CD1c-positive myeloid dendritic cell (primary cell): Measurements from ENCODE around the gene CZIB.
"Not testable (repeated sequence)": the region's sequence is repeated elsewhere in the genome, so short reads cannot be mapped to it uniquely, and the experiment has no call there.

Source experiments
- DNase-seq: peaks from one replicate; pipeline ENCODE4 v3.0.0-alpha.2; 2016; ENCODE audit errors: extremely low spot score

Gene CZIB

DNA sequence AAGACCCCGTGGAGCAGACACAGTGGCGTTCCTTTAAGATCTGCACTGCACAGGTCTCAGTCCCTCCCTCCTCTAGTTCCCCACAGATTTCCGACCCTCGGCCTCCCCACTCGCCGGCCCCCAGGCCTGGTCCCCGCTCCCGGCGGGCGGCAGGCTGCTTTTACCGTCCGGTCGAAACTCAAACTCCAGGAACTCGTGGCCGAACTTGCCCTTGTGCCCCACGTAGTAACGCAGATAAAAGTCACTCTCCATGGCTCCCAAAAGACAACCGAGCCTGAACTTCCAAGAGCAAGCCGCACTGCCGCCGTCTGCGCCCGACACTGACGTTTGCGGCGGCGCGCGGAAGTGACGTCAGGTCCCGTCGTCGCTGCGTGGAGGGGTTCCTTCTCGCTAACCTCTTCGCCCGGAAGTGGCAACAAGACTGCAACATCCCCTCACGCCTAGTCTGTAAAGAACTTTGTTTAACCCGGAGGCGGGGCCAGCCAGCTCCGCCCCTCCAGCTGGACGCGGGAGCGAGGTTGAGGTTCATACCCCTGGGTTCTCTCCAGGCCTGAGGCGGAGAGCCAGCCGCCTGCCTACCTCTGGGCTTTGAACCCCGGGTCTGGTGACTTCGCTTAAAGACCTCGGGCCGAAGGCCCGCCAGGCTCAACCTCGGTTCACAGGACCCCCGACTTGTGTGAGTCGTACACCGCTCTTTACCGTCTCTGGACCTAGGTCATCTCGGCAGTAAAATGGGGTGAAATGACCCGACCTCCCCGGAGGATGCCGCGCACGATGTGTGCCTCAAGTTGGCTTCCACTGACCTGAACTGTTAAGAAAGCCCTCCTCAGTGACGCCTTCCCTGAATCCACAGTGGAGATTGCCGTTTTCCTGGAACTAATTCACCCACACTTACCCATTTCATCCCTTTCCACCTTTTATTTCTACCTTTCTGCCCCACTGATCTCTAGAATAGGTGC, 18.0 kb upstream of the CZIB start, which contains the start of gene MAGOH:
Gene MAGOH (minus strand): TSS at position 322 of the 959 bp plus-strand sequence. CDS start 70 bp downstream, at position 252.
- peak; percentile 96 for DNase-seq

- no peak for DNase-seq
These were observed 17.2 kb upstream of the CZIB start for GRCh38 chr1:53237638-53238037.

DNA sequence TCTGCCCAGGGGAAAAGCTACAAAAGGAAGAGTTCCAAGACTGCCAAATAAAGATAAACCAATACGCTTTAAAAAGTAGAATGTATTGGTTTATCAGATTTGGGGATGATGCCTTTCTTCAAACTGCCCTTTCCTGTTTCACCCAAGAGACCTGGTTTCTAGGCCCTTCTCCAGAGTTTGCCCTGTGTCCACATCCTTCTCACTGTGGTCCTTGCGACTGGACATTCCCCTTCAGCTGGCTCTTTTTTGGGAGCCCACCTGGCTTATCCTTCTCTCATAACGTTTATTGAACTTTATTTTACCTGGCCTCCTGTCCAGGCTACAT, 490 bp upstream of the CZIB start:
- DNase-seq: no peak

GRCh38 chr1:53219711-53220110, 723 bp downstream of the CZIB start:
- no peak for DNase-seq

DNA sequence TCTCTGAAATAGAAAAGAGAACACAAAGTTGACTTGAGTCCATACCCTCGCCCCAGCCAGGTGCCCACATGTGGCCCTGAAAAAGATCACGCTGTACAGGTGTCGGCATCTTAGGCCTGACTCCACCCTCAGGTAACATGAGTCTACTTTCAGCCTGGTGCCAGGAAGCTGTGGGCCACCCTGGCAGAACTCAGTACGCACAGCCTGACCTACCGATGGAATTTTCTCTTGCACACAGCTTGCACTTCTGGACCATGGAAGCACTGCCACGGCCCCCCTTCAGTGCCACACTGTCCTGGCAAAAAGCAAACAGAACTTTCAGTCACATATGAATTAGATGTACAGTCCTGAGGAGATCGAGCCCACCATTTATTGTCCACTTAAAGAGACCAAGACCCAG, 2.2 kb downstream of the CZIB start:
- DNase-seq: no peak

DNA sequence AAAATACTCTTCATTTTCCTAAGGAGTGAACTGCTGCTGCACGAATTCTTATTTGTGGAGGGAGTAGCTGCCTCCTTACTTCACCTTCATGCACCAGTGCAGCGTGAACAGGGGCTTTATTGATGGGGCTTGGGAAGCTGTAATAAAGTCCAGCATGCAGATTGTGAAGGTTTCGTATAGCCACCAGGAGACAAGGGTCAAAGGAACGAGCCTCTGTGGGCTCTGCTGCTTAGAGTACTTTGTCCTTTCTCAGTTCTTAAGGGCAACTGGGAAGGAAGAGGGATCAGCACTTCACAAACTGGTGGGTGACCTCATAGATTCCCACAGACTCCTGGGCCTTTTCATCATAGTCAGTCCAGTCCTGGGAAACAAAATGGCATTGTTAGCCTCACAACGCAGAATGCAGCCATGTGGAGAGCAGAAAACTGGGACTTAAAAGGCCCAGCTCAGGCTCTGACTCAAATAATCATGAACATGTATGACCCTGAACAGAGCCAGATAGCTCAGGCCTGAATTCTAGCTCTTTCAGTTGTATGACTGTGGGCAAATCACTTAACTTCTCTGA, 6.0 kb downstream of the CZIB start:
- no peak for DNase-seq

DNA sequence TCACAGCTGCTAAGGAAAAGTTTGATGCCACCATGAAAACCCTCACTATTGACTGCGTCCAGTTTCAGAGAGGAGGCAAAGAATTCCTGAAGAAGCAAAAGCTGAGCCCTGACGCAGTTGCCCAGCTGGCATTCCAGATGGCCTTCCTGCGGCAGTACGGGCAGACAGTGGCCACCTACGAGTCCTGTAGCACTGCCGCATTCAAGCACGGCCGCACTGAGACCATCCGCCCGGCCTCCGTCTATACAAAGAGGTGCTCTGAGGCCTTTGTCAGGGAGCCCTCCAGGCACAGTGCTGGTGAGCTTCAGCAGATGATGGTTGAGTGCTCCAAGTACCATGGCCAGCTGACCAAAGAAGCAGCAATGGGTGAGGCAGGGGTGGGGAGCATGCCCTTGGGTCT, 9.5 kb downstream of the CZIB start:
- DNase-seq: no peak

DNA sequence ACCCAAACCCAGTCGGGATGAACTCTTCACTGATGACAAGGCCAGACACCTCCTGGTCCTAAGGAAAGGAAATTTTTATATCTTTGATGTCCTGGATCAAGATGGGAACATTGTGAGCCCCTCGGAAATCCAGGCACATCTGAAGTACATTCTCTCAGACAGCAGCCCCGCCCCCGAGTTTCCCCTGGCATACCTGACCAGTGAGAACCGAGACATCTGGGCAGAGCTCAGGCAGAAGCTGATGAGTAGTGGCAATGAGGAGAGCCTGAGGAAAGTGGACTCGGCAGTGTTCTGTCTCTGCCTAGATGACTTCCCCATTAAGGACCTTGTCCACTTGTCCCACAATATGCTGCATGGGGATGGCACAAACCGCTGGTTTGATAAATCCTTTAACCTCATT, 10.1 kb downstream of the CZIB start:
- no peak for DNase-seq

DNA sequence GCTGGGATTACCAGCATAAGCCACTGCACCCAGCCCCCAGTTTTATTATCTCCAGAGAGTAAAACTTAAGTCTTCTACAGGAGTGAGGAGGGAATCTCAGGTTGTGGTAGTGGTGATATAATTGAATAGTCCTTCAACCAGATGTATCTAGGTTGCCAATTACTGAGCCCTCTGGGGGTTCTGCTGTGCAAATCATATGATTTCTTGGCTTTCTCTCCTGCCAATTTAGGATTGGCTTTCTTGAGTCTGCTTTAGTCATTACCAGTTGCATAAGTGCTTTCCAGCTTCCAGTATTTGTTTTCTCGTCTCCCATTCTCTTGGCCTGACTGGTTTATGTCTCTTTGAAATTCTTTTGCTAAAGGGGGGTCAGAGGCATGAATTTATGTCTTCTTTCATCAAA, 12.7 kb downstream of the CZIB start:
- no peak for DNase-seq

- DNase-seq: no peak
These were observed 13.6 kb downstream of the CZIB start for GRCh38 chr1:53206735-53207379.

- DNase-seq: not testable (repeated sequence)
These were observed 14.2 kb downstream of the CZIB start for GRCh38 chr1:53206083-53206685.

GRCh38 chr1:53205496-53205895, 14.9 kb downstream of the CZIB start:
- not testable (repeated sequence) for DNase-seq

DNA sequence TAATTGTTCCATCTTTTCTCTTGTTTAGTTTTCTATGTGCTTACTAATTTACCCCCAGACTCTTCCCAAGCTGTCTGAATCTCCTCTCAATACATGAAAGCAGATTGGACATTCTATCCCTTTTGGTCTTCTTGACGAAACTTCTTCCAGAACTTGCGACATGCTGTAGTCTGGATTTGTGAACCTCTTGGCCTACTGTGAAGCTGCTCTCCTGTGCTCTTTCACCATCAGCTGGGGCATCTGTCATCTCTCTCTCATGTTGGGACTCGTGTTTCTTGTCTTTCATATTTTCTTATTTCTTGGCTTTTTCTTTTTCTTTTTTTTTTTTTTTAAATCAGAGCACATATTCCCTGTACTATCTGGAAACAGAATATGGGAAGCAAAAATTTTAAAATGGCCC, 17.0 kb downstream of the CZIB start:
- DNase-seq: no peak

DNA sequence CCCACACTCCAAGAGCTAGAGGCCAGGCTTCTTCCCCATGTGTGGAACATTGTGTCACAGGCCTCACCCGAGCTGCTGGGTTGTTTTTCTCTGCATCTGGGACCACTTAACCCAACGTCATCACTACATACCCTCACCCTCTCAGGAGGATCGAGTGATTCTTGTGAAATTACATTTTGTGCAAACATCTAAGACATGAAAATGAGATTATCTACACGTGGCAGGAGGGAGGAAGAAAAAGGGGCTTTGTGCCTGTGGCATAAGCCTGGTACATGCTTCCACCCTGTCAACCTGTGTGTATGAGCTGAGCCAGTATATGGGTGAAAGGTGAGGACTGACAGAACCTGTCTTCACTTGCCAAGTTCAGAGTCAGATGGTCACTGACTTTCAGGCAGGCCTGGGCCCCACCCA, 22.2 kb downstream of the CZIB start:
- no peak for DNase-seq

- DNase-seq: peak; percentile 40
These were observed 22.9 kb downstream of the CZIB start for GRCh38 chr1:53197291-53198200.

DNA sequence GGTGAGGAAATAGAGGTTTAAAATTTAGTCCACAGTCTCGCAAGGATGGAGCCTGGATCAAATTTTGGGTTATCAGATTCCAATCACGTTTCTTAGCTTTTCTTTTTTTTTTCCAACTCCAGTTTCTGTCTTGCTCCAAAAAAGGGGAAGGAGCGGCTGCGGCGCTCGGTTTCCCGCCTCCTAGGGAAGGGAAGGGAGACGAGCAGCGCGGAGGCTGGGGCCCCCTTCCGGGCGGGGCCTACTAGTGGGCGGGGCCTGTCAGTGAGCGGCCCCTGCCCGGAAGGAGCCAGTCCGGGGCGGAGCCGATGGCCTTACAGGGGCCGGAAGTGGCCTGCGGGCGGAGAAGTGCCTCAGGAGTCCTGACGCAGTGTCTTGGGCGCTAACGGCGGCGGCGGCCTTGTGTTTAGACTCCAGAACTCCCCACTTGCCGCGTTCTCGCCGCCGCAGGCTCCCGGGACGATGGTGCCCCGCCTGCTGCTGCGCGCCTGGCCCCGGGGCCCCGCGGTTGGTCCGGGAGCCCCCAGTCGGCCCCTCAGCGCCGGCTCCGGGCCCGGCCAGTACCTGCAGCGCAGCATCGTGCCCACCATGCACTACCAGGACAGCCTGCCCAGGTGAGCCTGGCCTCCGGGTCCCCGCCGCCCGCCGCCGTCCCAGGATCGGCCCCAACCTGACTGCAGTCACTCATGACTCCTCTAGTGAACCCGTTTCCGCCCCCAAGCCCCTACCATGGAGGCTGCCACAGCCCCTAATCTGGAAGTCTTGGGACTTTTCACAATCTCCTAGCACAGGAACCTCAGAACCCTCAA, 23.7 kb downstream of the CZIB start, which contains the start of gene CPT2:
Gene CPT2 (plus strand): TSS at position 340 of the 806 bp plus-strand sequence. CDS start 120 bp downstream, at position 460.
- DNase-seq: peak; percentile 97

DNA sequence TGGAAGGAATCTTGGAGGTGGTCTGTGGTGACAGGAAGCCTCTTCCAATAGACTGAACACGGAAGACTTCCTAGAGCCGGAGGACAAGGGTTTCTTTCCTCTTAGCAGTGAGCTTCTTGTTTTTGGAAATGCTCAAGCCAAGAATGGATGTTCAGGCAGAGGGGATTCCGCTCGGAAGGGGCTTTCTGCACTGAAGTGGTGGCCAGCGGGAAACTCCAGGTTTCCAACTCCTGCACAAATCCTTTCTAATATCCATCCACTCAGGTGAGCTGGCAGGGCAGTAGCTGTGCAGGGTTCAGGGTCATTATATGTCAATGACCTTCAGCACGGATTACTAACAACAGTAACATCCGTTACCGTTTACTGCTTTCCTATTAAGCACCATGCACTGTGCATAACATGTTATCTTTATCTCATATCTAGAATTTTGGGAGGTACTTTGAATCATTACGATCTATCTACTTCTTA, 24.4 kb downstream of the CZIB start:
- peak; percentile 2 for DNase-seq

- no peak for DNase-seq
These were observed 25.0 kb downstream of the CZIB start for GRCh38 chr1:53195246-53196016.

DNA sequence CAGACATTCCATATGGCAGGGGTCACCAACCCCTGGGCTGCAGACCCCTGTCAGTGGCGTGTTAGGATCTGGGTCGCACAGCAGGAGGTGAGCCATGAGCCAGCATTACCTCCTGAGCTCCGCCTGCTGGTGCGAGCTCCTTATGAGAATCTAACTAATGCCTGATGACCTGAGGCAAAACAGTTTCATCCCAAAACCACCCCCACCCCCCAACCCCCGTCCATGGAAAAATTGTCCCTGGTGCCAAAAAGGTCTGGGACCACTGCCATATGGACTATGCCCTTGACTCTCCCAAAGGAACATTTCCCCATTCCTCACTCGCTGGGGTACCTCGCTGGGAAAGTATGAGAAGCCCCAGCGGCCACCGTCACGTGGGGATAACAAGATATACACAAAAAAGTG, 30.2 kb downstream of the CZIB start:
- DNase-seq: no peak
